OCI-LY7 (cell line): ENCODE data around the gene TRIM25.

Experiments used
- CTCF ChIP-seq: fragments of 200-600 bp; sonication (generic); conservative IDR thresholded peaks from 2 replicates; pipeline ENCODE4 v1.5.1; 2014; ENCODE audit warnings: mild to moderate bottlenecking, antibody characterized with exemption, low read length, moderate library complexity, mixed read lengths
- EZH2phosphoT487 ChIP-seq: fragments of 200-600 bp; sonication (generic); IDR thresholded peaks from 2 replicates; pipeline ENCODE4 v1.6.1; 2018; ENCODE audit warnings: low read depth, borderline replicate concordance, mild to moderate bottlenecking, mixed run types, antibody characterized with exemption, low read length, moderate library complexity, mixed read lengths

DNA sequence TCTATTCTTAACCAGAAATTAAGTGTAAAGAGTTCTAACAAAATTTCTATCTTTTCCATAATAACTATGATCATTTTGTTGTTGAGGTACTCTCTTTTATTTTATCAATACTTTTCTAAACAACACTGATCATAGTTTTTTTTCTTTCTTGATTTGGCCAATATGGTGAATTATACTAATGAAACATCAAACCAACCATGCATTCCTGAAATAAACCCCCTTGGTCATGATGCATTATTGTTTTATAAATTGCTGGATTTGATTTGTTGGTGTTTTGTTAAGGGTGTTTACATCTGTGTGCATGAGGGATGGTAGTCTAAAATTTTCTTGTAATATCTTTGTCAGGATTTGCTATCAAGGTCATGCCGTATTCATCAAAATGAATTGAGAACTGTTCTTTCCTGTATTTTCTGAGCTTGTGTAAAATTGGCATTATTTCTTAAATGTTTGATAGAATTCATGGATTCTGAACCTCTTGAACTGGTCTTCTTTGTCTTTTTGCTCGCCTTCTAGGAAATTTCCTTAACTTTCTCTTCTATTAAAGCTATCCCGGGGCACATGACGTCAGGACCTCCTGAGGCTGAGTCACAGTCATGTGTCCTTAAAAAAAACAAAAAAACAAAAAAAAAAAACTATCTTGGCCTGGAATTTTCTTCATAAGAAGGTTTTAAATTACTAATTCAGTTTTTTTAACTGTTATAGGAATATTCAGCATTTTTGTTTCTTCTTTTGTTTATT is 3.9 kb upstream of the TRIM25 start:
- TF ChIP-seq CTCF: no peak
- no peak for TF ChIP-seq EZH2phosphoT487
